ENCODE results near the gene ZBTB7C. TPM values are rescaled to one million over a fixed set of nuclear protein-coding genes. Genes with fewer than 3 reads are reported as not detected.

ZBTB7C gene
- total and polyA plus RNA-seq, 2 donors (not counting 1 experiment from before 2014, with no cell fraction given): not detected

GRCh38 chr18:48364146-48364545 is 45.0 kb downstream of the ZBTB7C start:
- no peak overlapping the region for H3K4me3 ChIP-seq (ENCODE audit: control extremely low read depth in 1 of 5, extremely low read depth in 1 of 5, insufficient read depth in 1 of 5, low read depth in 2 of 5, low read length in 4 of 5)
- H3K36me3 ChIP-seq (replicated peaks in 1 of 2; ENCODE audit: control extremely low read depth in 1 of 2, control insufficient read depth in 1 of 2, extremely low read depth in 1 of 2, insufficient read depth in 2 of 2, low read length in 1 of 2): no peaks in the 10 kb centered on the region
- no peak for TF ChIP-seq EZH2 (IDR thresholded peaks at IDR 0.05; ENCODE audit: borderline replicate concordance, insufficient read depth, low read depth, low read length, poor library complexity, severe bottlenecking)
- TF ChIP-seq, protein P1, sequence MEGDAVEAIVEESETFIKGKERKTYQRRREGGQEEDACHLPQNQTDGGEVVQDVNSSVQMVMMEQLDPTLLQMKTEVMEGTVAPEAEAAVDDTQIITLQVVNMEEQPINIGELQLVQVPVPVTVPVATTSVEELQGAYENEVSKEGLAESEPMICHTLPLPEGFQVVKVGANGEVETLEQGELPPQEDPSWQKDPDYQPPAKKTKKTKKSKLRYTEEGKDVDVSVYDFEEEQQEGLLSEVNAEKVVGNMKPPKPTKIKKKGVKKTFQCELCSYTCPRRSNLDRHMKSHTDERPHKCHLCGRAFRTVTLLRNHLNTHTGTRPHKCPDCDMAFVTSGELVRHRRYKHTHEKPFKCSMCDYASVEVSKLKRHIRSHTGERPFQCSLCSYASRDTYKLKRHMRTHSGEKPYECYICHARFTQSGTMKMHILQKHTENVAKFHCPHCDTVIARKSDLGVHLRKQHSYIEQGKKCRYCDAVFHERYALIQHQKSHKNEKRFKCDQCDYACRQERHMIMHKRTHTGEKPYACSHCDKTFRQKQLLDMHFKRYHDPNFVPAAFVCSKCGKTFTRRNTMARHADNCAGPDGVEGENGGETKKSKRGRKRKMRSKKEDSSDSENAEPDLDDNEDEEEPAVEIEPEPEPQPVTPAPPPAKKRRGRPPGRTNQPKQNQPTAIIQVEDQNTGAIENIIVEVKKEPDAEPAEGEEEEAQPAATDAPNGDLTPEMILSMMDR (IDR thresholded peaks at IDR 0.05): no peak
- DNase-seq (no peak), ATAC-seq (ENCODE audit: low read depth) (no peak)
- no peak overlapping the region for H3K9ac ChIP-seq (ENCODE audit: low read length)
- H3K4me1 Mint-ChIP-seq: no peaks in the 10 kb centered on the region
- H3K27me3 Mint-ChIP-seq: peaks cover 32% of the 10 kb centered on the region
- H3K9me3 Mint-ChIP-seq (ENCODE audit: insufficient read depth): peaks cover 5% of the 10 kb centered on the region
- CTCF ChIA-PET: no interaction called here
- no peak overlapping the region for H2AFZ ChIP-seq (ENCODE audit: insufficient read depth, low read depth, low read length, poor library complexity, severe bottlenecking)
- H3K27ac ChIP-seq (ENCODE audit: low read length in 2 of 2): no peak overlapping the region
- H3K4me3 Mint-ChIP-seq: no peak overlapping the region
- POLR2A ChIA-PET: no interaction called here
- no peaks in the 10 kb centered on the region for H3K4me1 ChIP-seq (ENCODE audit: control insufficient read depth in 2 of 2, insufficient read depth in 2 of 2, low read length in 2 of 2)
- intact Hi-C loops (cut with micrococcal nuclease): no loop called here
- peaks cover 0 to 10% (median 8%) of the 10 kb centered on the region in 3 donors for H3K9me3 ChIP-seq (ENCODE audit: control extremely low read depth in 1 of 3, control insufficient read depth in 2 of 3, insufficient read depth in 1 of 3, low read length in 2 of 3)
- no peak overlapping the region for H3K27ac Mint-ChIP-seq
- no peak overlapping the region for H3K4me2 ChIP-seq (replicated peaks; ENCODE audit: low read depth, low read length, poor library complexity, severe bottlenecking)
- H3K27me3 ChIP-seq (replicated peaks in 1 of 4; ENCODE audit: control extremely low read depth in 1 of 4, control insufficient read depth in 3 of 4, insufficient read depth in 4 of 4, low read length in 3 of 4): peaks cover 0 to 23% (median 0%) of the 10 kb centered on the region in 4 experiments
- WGBS (ENCODE audit: insufficient coverage): 95% methylated on average over 5 of the region's 5 CpGs
- H3K79me2 ChIP-seq (ENCODE audit: control insufficient read depth, insufficient read depth, low read length): no peaks in the 10 kb centered on the region
- H4K20me1 ChIP-seq (ENCODE audit: control insufficient read depth, insufficient read depth, low read length, poor library complexity, severe bottlenecking): no peaks in the 10 kb centered on the region

DNA sequence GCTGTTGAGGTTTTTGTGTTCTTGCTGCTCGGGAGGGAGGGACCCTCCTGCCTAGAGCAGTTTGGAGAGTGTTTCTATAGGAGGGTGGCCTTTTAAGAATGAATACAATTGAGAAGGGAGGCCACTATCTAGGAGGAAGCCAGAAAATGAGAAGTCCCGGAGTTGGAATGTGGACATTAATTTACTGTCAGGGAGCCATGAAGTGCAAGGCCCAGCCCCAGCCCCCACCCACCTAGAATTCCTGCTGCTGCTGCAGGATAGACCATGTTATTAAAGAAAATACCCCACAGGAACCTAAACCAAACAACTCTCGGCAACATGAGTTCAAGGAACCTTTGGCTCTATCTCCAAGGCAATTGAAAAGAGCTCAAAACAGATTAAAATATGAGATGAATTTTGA is 46.0 kb downstream of the ZBTB7C start:
- intact Hi-C loops (cut with micrococcal nuclease): no loop called here
- H3K79me2 ChIP-seq (ENCODE audit: control insufficient read depth, insufficient read depth, low read length): no peaks in the 10 kb centered on the region
- H3K4me1 ChIP-seq (ENCODE audit: control insufficient read depth in 2 of 2, insufficient read depth in 2 of 2, low read length in 2 of 2): no peaks in the 10 kb centered on the region
- Mint-ChIP-seq H3K4me1 (no peaks in the 10 kb centered on the region), H3K27me3 (peaks cover 32% of the 10 kb centered on the region), H3K4me3 (no peak overlapping the region), H3K27ac (no peak overlapping the region), H3K9me3 (ENCODE audit: insufficient read depth) (peaks cover 5% of the 10 kb centered on the region)
- H3K27ac ChIP-seq (ENCODE audit: low read length in 2 of 2): no peak overlapping the region
- no peak overlapping the region for H2AFZ ChIP-seq (ENCODE audit: insufficient read depth, low read depth, low read length, poor library complexity, severe bottlenecking)
- DNase-seq (no peak), ATAC-seq (ENCODE audit: low read depth) (no peak)
- H3K4me2 ChIP-seq (replicated peaks; ENCODE audit: low read depth, low read length, poor library complexity, severe bottlenecking): no peak overlapping the region
- WGBS (ENCODE audit: insufficient coverage): 43% methylated on average over 1 of the region's 3 CpGs
- H3K9me3 ChIP-seq (ENCODE audit: control extremely low read depth in 1 of 3, control insufficient read depth in 2 of 3, insufficient read depth in 1 of 3, low read length in 2 of 3): peaks cover 0 to 10% (median 8%) of the 10 kb centered on the region in 3 donors
- H3K9ac ChIP-seq (ENCODE audit: low read length): no peak overlapping the region
- no peaks in the 10 kb centered on the region for H4K20me1 ChIP-seq (ENCODE audit: control insufficient read depth, insufficient read depth, low read length, poor library complexity, severe bottlenecking)
- H3K27me3 ChIP-seq (replicated peaks in 1 of 4; ENCODE audit: control extremely low read depth in 1 of 4, control insufficient read depth in 3 of 4, insufficient read depth in 4 of 4, low read length in 3 of 4): peaks cover 0 to 23% (median 0%) of the 10 kb centered on the region in 4 experiments
- ChIA-PET CTCF (no interaction called here), POLR2A (no interaction called here)
- no peaks in the 10 kb centered on the region for H3K36me3 ChIP-seq (replicated peaks in 1 of 2; ENCODE audit: control extremely low read depth in 1 of 2, control insufficient read depth in 1 of 2, extremely low read depth in 1 of 2, insufficient read depth in 2 of 2, low read length in 1 of 2)
- TF ChIP-seq, protein P1 (IDR thresholded peaks at IDR 0.05): no peak
- TF ChIP-seq EZH2 (IDR thresholded peaks at IDR 0.05; ENCODE audit: borderline replicate concordance, insufficient read depth, low read depth, low read length, poor library complexity, severe bottlenecking): no peak
- H3K4me3 ChIP-seq (ENCODE audit: control extremely low read depth in 1 of 5, extremely low read depth in 1 of 5, insufficient read depth in 1 of 5, low read depth in 2 of 5, low read length in 4 of 5): no peak overlapping the region

Measured in B cell (primary cell).